GM12878 (cell line): ENCODE measurements around the gene FN3K.

Source experiments
- CEBPB ChIP-seq, 2 experiments: fragments of 150-350 bp in 1 of 2; IDR thresholded peaks; 2 replicates each; pipeline ENCODE4 v1.6.1; 2012 to 2014; ENCODE audit warnings: low read depth in 2 of 2, low read length in 2 of 2, borderline replicate concordance in 1 of 2, inconsistent platforms in 1 of 2
- CTCF ChIP-seq, 3 experiments: IDR thresholded peaks in 2 of 3; conservative IDR thresholded peaks in 1 of 3; 2 replicates each; pipeline ENCODE4 v1.5.1; 2011; ENCODE audit warnings: low read depth in 3 of 3, low read length in 3 of 3, mild to moderate bottlenecking in 3 of 3, control low read depth in 2 of 3, moderate library complexity in 2 of 3, inconsistent platforms in 1 of 3, mixed read lengths in 1 of 3; ENCODE audit not compliant: control insufficient read depth in 2 of 3, insufficient read depth in 1 of 3; ENCODE audit errors: extremely low read depth in 1 of 3
- EZH2 ChIP-seq: IDR thresholded peaks from 2 replicates; pipeline ENCODE4 v1.6.1; 2012; ENCODE audit warnings: low read depth, mild to moderate bottlenecking, control low read depth, inconsistent platforms, low read length, borderline replicate concordance; ENCODE audit not compliant: control insufficient read depth
- FOXM1 ChIP-seq: IDR thresholded peaks from 2 replicates; pipeline ENCODE4 v1.6.1; 2012; ENCODE audit warnings: low read depth, mild to moderate bottlenecking, inconsistent platforms, low read length, moderate library complexity
- KAT2A ChIP-seq: conservative IDR thresholded peaks from 2 replicates; pipeline ENCODE4 v1.6.1; 2011; ENCODE audit warnings: low read depth, low read length; ENCODE audit not compliant: control insufficient read depth
- KDM1A ChIP-seq: fragments of 200-600 bp; sonication (generic); IDR thresholded peaks from 2 replicates; pipeline ENCODE4 v1.6.1; 2016; ENCODE audit warnings: borderline replicate concordance
- NR2F1 ChIP-seq: fragments of 450-650 bp; conservative IDR thresholded peaks from 2 replicates; pipeline ENCODE4 v1.6.1; 2017; ENCODE audit warnings: mild to moderate bottlenecking
- RAD21 ChIP-seq: IDR thresholded peaks from 2 replicates; pipeline ENCODE4 v1.6.1; 2011; ENCODE audit warnings: mild to moderate bottlenecking, low read depth, low read length, moderate library complexity; ENCODE audit not compliant: insufficient read depth

GRCh38 chr17:82783498-82783897 is 48.1 kb downstream of the FN3K start:
- TF ChIP-seq KDM1A (no peak), CTCF (IDR thresholded peaks at IDR 0.05 in 2 of 3, conservative IDR thresholded peaks at IDR 0.05 in 1 of 3; ENCODE audit: control insufficient read depth in 2 of 3, extremely low read depth in 1 of 3, insufficient read depth in 1 of 3, low read depth in 3 of 3, low read length in 3 of 3) (no peak), EZH2 (no peak), CEBPB (IDR thresholded peaks at IDR 0.05; ENCODE audit: borderline replicate concordance in 1 of 2, low read depth in 2 of 2, low read length in 2 of 2) (no peak), FOXM1 (no peak), RAD21 (no peak), NR2F1 (no peak), KAT2A (no peak)
